Measurements from ENCODE around the gene CXXC5.

DNA sequence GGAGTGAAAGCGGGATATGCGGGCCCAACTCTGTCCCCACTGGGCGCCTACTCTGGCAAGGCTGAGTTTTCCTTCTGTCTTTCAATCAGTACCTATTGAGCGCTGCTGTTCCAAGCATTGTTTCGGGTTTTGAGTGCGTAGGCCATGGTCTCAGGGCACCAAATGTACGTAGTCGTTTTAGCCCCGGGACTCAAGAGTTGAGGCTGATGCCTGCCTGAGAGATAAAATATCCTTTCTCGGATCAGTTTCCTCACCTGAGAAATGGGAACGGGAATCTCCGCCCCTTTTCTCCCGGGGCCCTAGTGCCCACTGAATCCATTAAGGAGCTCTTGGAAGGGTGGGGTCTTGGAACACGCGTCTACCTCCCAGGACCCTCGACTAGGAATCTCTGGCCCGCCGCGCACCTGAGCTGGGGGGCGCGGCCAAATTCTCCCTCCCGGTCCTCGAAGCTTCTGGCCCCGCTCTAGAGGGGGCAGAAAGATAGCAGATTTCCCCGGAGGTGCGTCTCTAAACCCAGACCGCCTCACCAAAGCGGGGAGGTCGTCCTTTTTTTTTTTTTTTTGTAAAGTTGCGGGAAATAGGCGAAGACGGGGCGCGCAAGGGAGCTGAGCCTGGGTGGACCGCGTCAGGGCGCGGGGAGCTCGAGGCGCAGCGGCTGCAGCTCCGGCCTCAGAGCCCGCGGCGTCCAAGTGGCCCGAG is 494 bp upstream of the CXXC5 start:
- no peak for TF ChIP-seq CTCF (IDR thresholded peaks at IDR 0.05)
- TF ChIP-seq, protein P1, sequence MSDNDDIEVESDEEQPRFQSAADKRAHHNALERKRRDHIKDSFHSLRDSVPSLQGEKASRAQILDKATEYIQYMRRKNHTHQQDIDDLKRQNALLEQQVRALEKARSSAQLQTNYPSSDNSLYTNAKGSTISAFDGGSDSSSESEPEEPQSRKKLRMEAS (IDR thresholded peaks at IDR 0.05; ENCODE audit: low read depth), result no peak
- no peak for TF ChIP-seq YY1 (IDR thresholded peaks at IDR 0.05; ENCODE audit: low read depth)
- no peak for TF ChIP-seq EP300 (IDR thresholded peaks at IDR 0.05; ENCODE audit: borderline replicate concordance in 1 of 2, low read depth in 1 of 2, low read length in 1 of 2)
- TF ChIP-seq RAD21 (IDR thresholded peaks at IDR 0.05; ENCODE audit: low read length), result no peak
- TF ChIP-seq, protein P2, sequence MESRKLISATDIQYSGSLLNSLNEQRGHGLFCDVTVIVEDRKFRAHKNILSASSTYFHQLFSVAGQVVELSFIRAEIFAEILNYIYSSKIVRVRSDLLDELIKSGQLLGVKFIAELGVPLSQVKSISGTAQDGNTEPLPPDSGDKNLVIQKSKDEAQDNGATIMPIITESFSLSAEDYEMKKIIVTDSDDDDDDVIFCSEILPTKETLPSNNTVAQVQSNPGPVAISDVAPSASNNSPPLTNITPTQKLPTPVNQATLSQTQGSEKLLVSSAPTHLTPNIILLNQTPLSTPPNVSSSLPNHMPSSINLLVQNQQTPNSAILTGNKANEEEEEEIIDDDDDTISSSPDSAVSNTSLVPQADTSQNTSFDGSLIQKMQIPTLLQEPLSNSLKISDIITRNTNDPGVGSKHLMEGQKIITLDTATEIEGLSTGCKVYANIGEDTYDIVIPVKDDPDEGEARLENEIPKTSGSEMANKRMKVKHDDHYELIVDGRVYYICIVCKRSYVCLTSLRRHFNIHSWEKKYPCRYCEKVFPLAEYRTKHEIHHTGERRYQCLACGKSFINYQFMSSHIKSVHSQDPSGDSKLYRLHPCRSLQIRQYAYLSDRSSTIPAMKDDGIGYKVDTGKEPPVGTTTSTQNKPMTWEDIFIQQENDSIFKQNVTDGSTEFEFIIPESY (IDR thresholded peaks at IDR 0.05; ENCODE audit: borderline replicate concordance, low read depth), result no peak
- no peak for TF ChIP-seq TAF1 (IDR thresholded peaks at IDR 0.05; ENCODE audit: borderline replicate concordance, low read depth, low read length)
